Measurements from ENCODE around the gene MX2. TPM values are rescaled to one million over a fixed set of nuclear protein-coding genes. Genes with fewer than 3 reads are reported as not detected.

MX2 gene
- polyA plus RNA-seq, 1 donor from 2014 or later, result not detected

- Histone ChIP-seq H2AFZ (ENCODE audit: low read depth, low read length) (no peak overlapping the region), H3K4me2 (ENCODE audit: low read length) (no peak overlapping the region), H3K9me2 (ENCODE audit: insufficient read depth, low read length) (no peaks in the 10 kb centered on the region), H3K4me3 (ENCODE audit: low read length) (no peak overlapping the region), H3K27ac (ENCODE audit: low read length) (no peak overlapping the region), H3F3A (ENCODE audit: insufficient read depth, low read length, poor library complexity, severe bottlenecking) (no peaks in the 10 kb centered on the region), H3K79me2 (replicated peaks; ENCODE audit: insufficient read depth, low read length) (no peaks in the 10 kb centered on the region), H4K20me1 (ENCODE audit: insufficient read depth) (no peaks in the 10 kb centered on the region), H3K9me3 (ENCODE audit: low read length) (no peaks in the 10 kb centered on the region), H3K36me3 (ENCODE audit: insufficient read depth, low read length) (no peaks in the 10 kb centered on the region), H3K9ac (ENCODE audit: low read length) (no peak overlapping the region), H3K27me3 (ENCODE audit: insufficient read depth, low read depth, low read length) (no peaks in the 10 kb centered on the region)
- TF ChIP-seq TAF1 (IDR thresholded peaks at IDR 0.05; ENCODE audit: low read depth) (no peak), EZH2 (IDR thresholded peaks at IDR 0.05; ENCODE audit: borderline replicate concordance, insufficient read depth, low read length, poor library complexity, severe bottlenecking) (no peak), RAD21 (conservative IDR thresholded peaks at IDR 0.05) (no peak), POLR2AphosphoS5 (IDR thresholded peaks at IDR 0.05) (no peak), SMC3 (conservative IDR thresholded peaks at IDR 0.05; ENCODE audit: poor library complexity) (no peak), EP300 (conservative IDR thresholded peaks at IDR 0.05; ENCODE audit: poor library complexity, severe bottlenecking) (no peak), REST (IDR thresholded peaks at IDR 0.05; ENCODE audit: borderline replicate concordance) (no peak), MXI1 (conservative IDR thresholded peaks at IDR 0.05; ENCODE audit: poor library complexity, severe bottlenecking) (no peak)
These were observed 6.9 kb downstream of the MX2 start for GRCh38 chr21:41368735-41369104.

- H3K79me2 ChIP-seq (replicated peaks; ENCODE audit: insufficient read depth, low read length), result no peaks in the 10 kb centered on the region
- peak overlapping the region; percentile 10 for H3K4me3 ChIP-seq (ENCODE audit: low read length)
- H3K9me3 ChIP-seq (ENCODE audit: low read length), result no peaks in the 10 kb centered on the region
- no peak for TF ChIP-seq SMC3 (conservative IDR thresholded peaks at IDR 0.05; ENCODE audit: poor library complexity)
- TF ChIP-seq EZH2 (IDR thresholded peaks at IDR 0.05; ENCODE audit: borderline replicate concordance, insufficient read depth, low read length, poor library complexity, severe bottlenecking), result no peak
- no peak for TF ChIP-seq POLR2AphosphoS5 (IDR thresholded peaks at IDR 0.05)
- no peak for TF ChIP-seq RAD21 (conservative IDR thresholded peaks at IDR 0.05)
- TF ChIP-seq REST (IDR thresholded peaks at IDR 0.05; ENCODE audit: borderline replicate concordance), result no peak
- no peak for TF ChIP-seq MXI1 (conservative IDR thresholded peaks at IDR 0.05; ENCODE audit: poor library complexity, severe bottlenecking)
- TF ChIP-seq CTCF (IDR thresholded peaks at IDR 0.05; ENCODE audit: poor library complexity, severe bottlenecking), result no peak
- no peak for TF ChIP-seq EP300 (conservative IDR thresholded peaks at IDR 0.05; ENCODE audit: poor library complexity, severe bottlenecking)
- no peak for TF ChIP-seq TAF1 (IDR thresholded peaks at IDR 0.05; ENCODE audit: low read depth)
- no peaks in the 10 kb centered on the region for H4K20me1 ChIP-seq (ENCODE audit: insufficient read depth)
- no peaks in the 10 kb centered on the region for H3K9me2 ChIP-seq (ENCODE audit: insufficient read depth, low read length)
- no peaks in the 10 kb centered on the region for H3K27me3 ChIP-seq (ENCODE audit: insufficient read depth, low read depth, low read length)
- H3K27ac ChIP-seq (ENCODE audit: low read length), result no peak overlapping the region
- H3K36me3 ChIP-seq (ENCODE audit: insufficient read depth, low read length), result no peaks in the 10 kb centered on the region
- no peak overlapping the region for H2AFZ ChIP-seq (ENCODE audit: low read depth, low read length)
- no peak overlapping the region for H3K9ac ChIP-seq (ENCODE audit: low read length)
- H3F3A ChIP-seq (ENCODE audit: insufficient read depth, low read length, poor library complexity, severe bottlenecking), result no peaks in the 10 kb centered on the region
- no peak overlapping the region for H3K4me2 ChIP-seq (ENCODE audit: low read length)
These were observed 7.5 kb downstream of the MX2 start for GRCh38 chr21:41369105-41369919.

All from neural cell (in vitro differentiated cells).